ENCODE measurements around the gene PRKG1.

Gene PRKG1

DNA sequence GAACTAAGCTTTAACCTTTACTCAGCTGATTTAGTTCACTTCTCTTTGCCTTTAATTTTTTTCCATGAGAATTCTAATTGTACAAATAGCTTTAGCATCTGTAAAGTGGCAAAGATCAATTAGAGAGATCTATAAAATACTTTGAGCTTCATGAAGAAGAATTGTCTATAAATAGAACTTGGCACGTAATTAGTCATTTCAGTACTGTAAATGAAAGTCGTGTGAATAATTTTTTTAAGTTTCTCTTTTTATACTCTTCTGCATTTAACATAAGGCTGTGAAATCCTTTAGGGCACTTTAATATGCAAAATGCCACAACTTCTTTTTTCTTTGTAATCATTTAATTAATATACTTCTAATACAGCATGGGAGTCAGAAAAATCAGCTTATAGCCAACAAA lies 447.3 kb downstream of the PRKG1 start:
- H3K18ac ChIP-seq (ENCODE audit: low read length): no peak overlapping the region
- no peak overlapping the region for H2BK5ac ChIP-seq (ENCODE audit: low read length)
- H3K79me1 ChIP-seq (ENCODE audit: low read depth, low read length): no peaks in the 10 kb centered on the region
- H3K9ac ChIP-seq (ENCODE audit: low read depth, low read length, poor library complexity): no peak overlapping the region
- no peak overlapping the region for H3K4me3 ChIP-seq (ENCODE audit: low read length in 2 of 2)
- H3K36me3 ChIP-seq (replicated peaks in 1 of 2; ENCODE audit: control insufficient read depth in 2 of 2, insufficient read depth in 2 of 2, low read length in 2 of 2): no peaks in the 10 kb centered on the region
- no peak overlapping the region for H2BK12ac ChIP-seq (ENCODE audit: low read length)
- H3K14ac ChIP-seq (ENCODE audit: low read length): no peak overlapping the region
- H3K4ac ChIP-seq (ENCODE audit: low read length): no peak overlapping the region
- no peak overlapping the region for H2BK15ac ChIP-seq (ENCODE audit: low read length)
- H2AFZ ChIP-seq (ENCODE audit: low read length): no peak overlapping the region
- no peak overlapping the region for H4K8ac ChIP-seq (ENCODE audit: low read depth, low read length)
- WGBS, 2 donors (ENCODE audit: extremely low coverage in 2 of 2, insufficient read length in 2 of 2, insufficient replicate concordance in 1 of 2): no CpG with 5 or more reads among the region's 2 CpGs
- H2BK120ac ChIP-seq (ENCODE audit: low read depth, low read length): no peak overlapping the region
- no peak for DNase-seq (ENCODE audit: low spot score)
- no peaks in the 10 kb centered on the region for H3K4me1 ChIP-seq (ENCODE audit: control insufficient read depth in 2 of 2, insufficient read depth in 1 of 2, low read depth in 1 of 2, low read length in 2 of 2)
- no peak overlapping the region for H3K27ac ChIP-seq (replicated peaks; ENCODE audit: low read length)
- H3K27me3 ChIP-seq (ENCODE audit: control insufficient read depth in 3 of 3, insufficient read depth in 3 of 3, low read depth in 1 of 3, low read length in 3 of 3): no peaks in the 10 kb centered on the region
- H3K9me3 ChIP-seq (replicated peaks in 1 of 2; ENCODE audit: control insufficient read depth in 2 of 2, insufficient read depth in 1 of 2, low read depth in 1 of 2, low read length in 2 of 2): no peaks in the 10 kb centered on the region
- H4K91ac ChIP-seq (ENCODE audit: low read depth, low read length, poor library complexity): no peak overlapping the region
- H3K4me2 ChIP-seq (ENCODE audit: insufficient read depth, low read length, poor library complexity, severe bottlenecking): no peak overlapping the region
- no peak overlapping the region for H3K23ac ChIP-seq (ENCODE audit: low read depth, low read length, poor library complexity)
- H2AK5ac ChIP-seq (ENCODE audit: low read depth, low read length): no peak overlapping the region

DNA sequence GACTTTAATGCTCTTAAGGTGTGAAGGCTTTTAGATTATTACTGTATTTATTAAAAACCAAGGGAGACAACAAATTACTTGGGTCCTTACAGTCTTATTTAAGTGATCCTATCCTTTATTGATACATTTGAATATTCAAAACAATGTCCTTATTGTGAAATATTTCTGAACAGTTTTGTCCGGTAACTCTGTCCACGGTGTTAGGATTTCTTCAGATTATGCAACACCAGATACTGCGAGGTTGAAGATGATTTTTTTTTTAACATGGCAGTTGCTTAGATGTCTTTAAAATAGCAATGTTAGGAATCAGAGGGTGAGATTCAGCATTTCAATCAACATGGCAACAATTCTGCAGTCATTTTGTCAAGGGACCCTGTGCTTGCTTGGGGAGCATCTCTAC lies 448.6 kb downstream of the PRKG1 start:
- Histone ChIP-seq H3K4me2 (ENCODE audit: insufficient read depth, low read length, poor library complexity, severe bottlenecking) (no peak overlapping the region), H2AFZ (ENCODE audit: low read length) (no peak overlapping the region), H3K36me3 (replicated peaks in 1 of 2; ENCODE audit: control insufficient read depth in 2 of 2, insufficient read depth in 2 of 2, low read length in 2 of 2) (no peaks in the 10 kb centered on the region), H4K91ac (ENCODE audit: low read depth, low read length, poor library complexity) (no peak overlapping the region), H2BK15ac (ENCODE audit: low read length) (no peak overlapping the region), H3K23ac (ENCODE audit: low read depth, low read length, poor library complexity) (no peak overlapping the region), H3K9ac (ENCODE audit: low read depth, low read length, poor library complexity) (no peak overlapping the region), H2AK5ac (ENCODE audit: low read depth, low read length) (no peak overlapping the region), H3K9me3 (replicated peaks in 1 of 2; ENCODE audit: control insufficient read depth in 2 of 2, insufficient read depth in 1 of 2, low read depth in 1 of 2, low read length in 2 of 2) (no peaks in the 10 kb centered on the region), H2BK120ac (ENCODE audit: low read depth, low read length) (no peak overlapping the region), H2BK5ac (ENCODE audit: low read length) (no peak overlapping the region), H3K4ac (ENCODE audit: low read length) (no peak overlapping the region), H4K8ac (ENCODE audit: low read depth, low read length) (no peak overlapping the region), H3K18ac (ENCODE audit: low read length) (no peak overlapping the region), H3K27me3 (ENCODE audit: control insufficient read depth in 3 of 3, insufficient read depth in 3 of 3, low read depth in 1 of 3, low read length in 3 of 3) (no peaks in the 10 kb centered on the region), H3K4me1 (ENCODE audit: control insufficient read depth in 2 of 2, insufficient read depth in 1 of 2, low read depth in 1 of 2, low read length in 2 of 2) (peaks cover 0 to 2% of the 10 kb centered on the region in 2 donors), H3K79me1 (ENCODE audit: low read depth, low read length) (no peaks in the 10 kb centered on the region), H3K27ac (replicated peaks; ENCODE audit: low read length) (no peak overlapping the region), H3K4me3 (ENCODE audit: low read length in 2 of 2) (no peak overlapping the region), H3K14ac (ENCODE audit: low read length) (no peak overlapping the region), H2BK12ac (ENCODE audit: low read length) (no peak overlapping the region)
- no CpG with 5 or more reads among the region's 3 CpGs for WGBS, 2 donors (ENCODE audit: extremely low coverage in 2 of 2, insufficient read length in 2 of 2, insufficient replicate concordance in 1 of 2)
- no peak for DNase-seq (ENCODE audit: low spot score)

DNA sequence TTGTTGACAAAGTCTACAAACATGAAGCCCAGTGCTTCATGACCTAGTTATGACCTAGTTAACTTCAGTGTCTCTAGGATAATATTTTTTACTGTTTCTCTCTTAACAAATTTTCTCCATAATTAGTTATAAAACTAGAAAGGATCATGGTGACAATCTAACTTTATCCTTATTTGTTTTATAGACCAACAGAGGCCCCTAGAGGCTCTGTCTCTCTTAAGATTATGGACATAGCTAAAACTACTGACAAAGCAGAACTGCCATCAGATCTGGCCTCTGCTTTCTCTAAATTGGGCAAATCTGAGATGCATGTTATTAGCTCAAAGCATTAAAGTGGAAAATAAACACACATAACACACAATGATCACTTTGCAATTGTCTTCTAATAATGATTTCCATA lies 449.2 kb downstream of the PRKG1 start:
- no peak overlapping the region for H3K14ac ChIP-seq (ENCODE audit: low read length)
- H2BK15ac ChIP-seq (ENCODE audit: low read length): no peak overlapping the region
- H3K79me1 ChIP-seq (ENCODE audit: low read depth, low read length): no peaks in the 10 kb centered on the region
- H2AFZ ChIP-seq (ENCODE audit: low read length): no peak overlapping the region
- H2AK5ac ChIP-seq (ENCODE audit: low read depth, low read length): no peak overlapping the region
- no peak overlapping the region for H3K27ac ChIP-seq (replicated peaks; ENCODE audit: low read length)
- no peaks in the 10 kb centered on the region for H3K36me3 ChIP-seq (replicated peaks in 1 of 2; ENCODE audit: control insufficient read depth in 2 of 2, insufficient read depth in 2 of 2, low read length in 2 of 2)
- H2BK12ac ChIP-seq (ENCODE audit: low read length): no peak overlapping the region
- no peak overlapping the region for H3K4me3 ChIP-seq (ENCODE audit: low read length in 2 of 2)
- H2BK5ac ChIP-seq (ENCODE audit: low read length): no peak overlapping the region
- no peak overlapping the region for H3K18ac ChIP-seq (ENCODE audit: low read length)
- no peak overlapping the region for H3K4me2 ChIP-seq (ENCODE audit: insufficient read depth, low read length, poor library complexity, severe bottlenecking)
- no peaks in the 10 kb centered on the region for H3K9me3 ChIP-seq (replicated peaks in 1 of 2; ENCODE audit: control insufficient read depth in 2 of 2, insufficient read depth in 1 of 2, low read depth in 1 of 2, low read length in 2 of 2)
- H3K9ac ChIP-seq (ENCODE audit: low read depth, low read length, poor library complexity): no peak overlapping the region
- no peak for DNase-seq (ENCODE audit: low spot score)
- no peaks in the 10 kb centered on the region for H3K27me3 ChIP-seq (ENCODE audit: control insufficient read depth in 3 of 3, insufficient read depth in 3 of 3, low read depth in 1 of 3, low read length in 3 of 3)
- H3K23ac ChIP-seq (ENCODE audit: low read depth, low read length, poor library complexity): no peak overlapping the region
- H2BK120ac ChIP-seq (ENCODE audit: low read depth, low read length): no peak overlapping the region
- H4K8ac ChIP-seq (ENCODE audit: low read depth, low read length): no peak overlapping the region
- H3K4ac ChIP-seq (ENCODE audit: low read length): no peak overlapping the region
- no peak overlapping the region for H4K91ac ChIP-seq (ENCODE audit: low read depth, low read length, poor library complexity)
- peaks cover 0 to 3% of the 10 kb centered on the region in 2 donors for H3K4me1 ChIP-seq (ENCODE audit: control insufficient read depth in 2 of 2, insufficient read depth in 1 of 2, low read depth in 1 of 2, low read length in 2 of 2)

DNA sequence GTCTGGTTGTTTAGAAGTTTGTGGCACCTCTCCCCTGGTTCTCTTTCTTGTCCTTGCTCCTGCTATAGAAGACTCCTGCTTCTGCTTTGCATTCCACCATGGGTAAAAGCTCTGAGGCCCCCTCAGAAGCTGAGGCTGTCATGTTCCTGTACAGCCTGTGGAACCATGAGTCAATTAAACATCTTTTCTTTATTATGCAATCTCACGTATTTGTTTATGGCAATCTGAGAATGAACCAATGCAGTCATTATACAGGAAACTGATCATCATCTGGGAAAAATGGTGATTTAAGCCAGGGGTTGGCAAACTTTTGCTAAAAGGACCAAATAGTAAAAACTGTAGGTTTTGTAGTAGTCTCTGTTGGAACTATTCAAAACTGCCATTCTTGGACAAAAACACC lies 449.8 kb downstream of the PRKG1 start:
- no peaks in the 10 kb centered on the region for H3K36me3 ChIP-seq (replicated peaks in 1 of 2; ENCODE audit: control insufficient read depth in 2 of 2, insufficient read depth in 2 of 2, low read length in 2 of 2)
- no peak overlapping the region for H3K27ac ChIP-seq (replicated peaks; ENCODE audit: low read length)
- H3K23ac ChIP-seq (ENCODE audit: low read depth, low read length, poor library complexity): no peak overlapping the region
- H4K8ac ChIP-seq (ENCODE audit: low read depth, low read length): no peak overlapping the region
- H2AFZ ChIP-seq (ENCODE audit: low read length): no peak overlapping the region
- H3K9ac ChIP-seq (ENCODE audit: low read depth, low read length, poor library complexity): no peak overlapping the region
- no peak overlapping the region for H3K18ac ChIP-seq (ENCODE audit: low read length)
- H3K4me1 ChIP-seq (ENCODE audit: control insufficient read depth in 2 of 2, insufficient read depth in 1 of 2, low read depth in 1 of 2, low read length in 2 of 2): peaks cover 0 to 4% of the 10 kb centered on the region in 2 donors
- no peak overlapping the region for H3K4me2 ChIP-seq (ENCODE audit: insufficient read depth, low read length, poor library complexity, severe bottlenecking)
- no peak for DNase-seq (ENCODE audit: low spot score)
- no peak overlapping the region for H2AK5ac ChIP-seq (ENCODE audit: low read depth, low read length)
- H3K9me3 ChIP-seq (replicated peaks in 1 of 2; ENCODE audit: control insufficient read depth in 2 of 2, insufficient read depth in 1 of 2, low read depth in 1 of 2, low read length in 2 of 2): no peaks in the 10 kb centered on the region
- H3K79me1 ChIP-seq (ENCODE audit: low read depth, low read length): no peaks in the 10 kb centered on the region
- H4K91ac ChIP-seq (ENCODE audit: low read depth, low read length, poor library complexity): no peak overlapping the region
- no peak overlapping the region for H2BK15ac ChIP-seq (ENCODE audit: low read length)
- no peak overlapping the region for H3K4me3 ChIP-seq (ENCODE audit: low read length in 2 of 2)
- no peak overlapping the region for H3K14ac ChIP-seq (ENCODE audit: low read length)
- H2BK120ac ChIP-seq (ENCODE audit: low read depth, low read length): no peak overlapping the region
- no peaks in the 10 kb centered on the region for H3K27me3 ChIP-seq (ENCODE audit: control insufficient read depth in 3 of 3, insufficient read depth in 3 of 3, low read depth in 1 of 3, low read length in 3 of 3)
- H3K4ac ChIP-seq (ENCODE audit: low read length): no peak overlapping the region
- no peak overlapping the region for H2BK5ac ChIP-seq (ENCODE audit: low read length)
- H2BK12ac ChIP-seq (ENCODE audit: low read length): no peak overlapping the region
- no CpG with 5 or more reads among the region's 1 CpG for WGBS, 2 donors (ENCODE audit: extremely low coverage in 2 of 2, insufficient read length in 2 of 2, insufficient replicate concordance in 1 of 2)
